ENCODE measurements around the gene SPRY2.

Gene SPRY2

GRCh38 chr13:80313668-80314256 lies 27.2 kb downstream of the SPRY2 start:
- no peak for DNase-seq (ENCODE audit: low read depth in 2 of 2)

GRCh38 chr13:80312967-80313366 lies 28.0 kb downstream of the SPRY2 start:
- no peak for DNase-seq (ENCODE audit: low read depth in 2 of 2)

GRCh38 chr13:80312012-80312704 lies 28.8 kb downstream of the SPRY2 start:
- DNase-seq (ENCODE audit: low read depth in 2 of 2): no peak

- no peak for DNase-seq (ENCODE audit: low read depth in 2 of 2)
Observed at GRCh38 chr13:80309926-80310325, 31.0 kb downstream of the SPRY2 start.

GRCh38 chr13:80307401-80307987 lies 33.4 kb downstream of the SPRY2 start:
- DNase-seq (ENCODE audit: low read depth in 2 of 2): no peak

- DNase-seq (ENCODE audit: low read depth in 2 of 2): no peak
Observed at GRCh38 chr13:80306337-80306972, 34.5 kb downstream of the SPRY2 start.

- DNase-seq (ENCODE audit: low read depth in 2 of 2): no peak
Observed at GRCh38 chr13:80305737-80306136, 35.2 kb downstream of the SPRY2 start.

GRCh38 chr13:80303225-80303811 lies 37.6 kb downstream of the SPRY2 start:
- no peak for DNase-seq (ENCODE audit: low read depth in 2 of 2)

GRCh38 chr13:80299046-80299445 lies 41.9 kb downstream of the SPRY2 start:
- DNase-seq (ENCODE audit: low read depth in 2 of 2): no peak

GRCh38 chr13:80297503-80297902 lies 43.4 kb downstream of the SPRY2 start:
- no peak for DNase-seq (ENCODE audit: low read depth in 2 of 2)

- DNase-seq (ENCODE audit: low read depth in 2 of 2): no peak
Observed at GRCh38 chr13:80297094-80297493, 43.8 kb downstream of the SPRY2 start.

- DNase-seq (ENCODE audit: low read depth in 2 of 2): no peak
Observed at GRCh38 chr13:80296638-80297037, 44.3 kb downstream of the SPRY2 start.

- DNase-seq (ENCODE audit: low read depth in 2 of 2): no peak
Observed at GRCh38 chr13:80290591-80290990, 50.3 kb downstream of the SPRY2 start.

All from fibroblast of skin of left quadriceps (primary cell).